ENCODE results near the gene OR8H3.
"Not testable (repeated sequence)": the region's sequence is repeated elsewhere in the genome, so short reads cannot be mapped to it uniquely, and the experiment has no call there.

Gene OR8H3, protein sequence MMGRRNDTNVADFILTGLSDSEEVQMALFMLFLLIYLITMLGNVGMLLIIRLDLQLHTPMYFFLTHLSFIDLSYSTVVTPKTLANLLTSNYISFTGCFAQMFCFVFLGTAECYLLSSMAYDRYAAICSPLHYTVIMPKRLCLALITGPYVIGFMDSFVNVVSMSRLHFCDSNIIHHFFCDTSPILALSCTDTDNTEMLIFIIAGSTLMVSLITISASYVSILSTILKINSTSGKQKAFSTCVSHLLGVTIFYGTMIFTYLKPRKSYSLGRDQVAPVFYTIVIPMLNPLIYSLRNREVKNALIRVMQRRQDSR

DNA sequence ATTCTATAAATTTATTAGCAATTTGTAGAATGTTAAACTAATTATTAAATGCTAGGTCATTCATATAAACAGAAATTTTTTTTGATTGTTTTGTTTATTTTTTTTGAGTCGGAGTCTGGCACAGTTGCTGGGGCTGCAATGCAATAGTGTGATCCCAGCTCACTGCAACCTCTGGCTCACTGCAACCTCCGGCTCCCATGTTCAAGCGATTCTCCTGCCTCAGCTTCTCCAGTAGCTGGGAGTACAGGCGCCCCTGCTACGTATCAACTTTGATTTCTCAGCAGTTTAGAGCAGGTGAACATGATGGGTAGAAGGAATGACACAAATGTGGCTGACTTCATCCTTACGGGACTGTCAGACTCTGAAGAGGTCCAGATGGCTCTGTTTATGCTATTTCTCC is at the start of gene OR8H3:
TSS of gene OR8H3 (plus strand) at position 301 of the 400 bp plus-strand sequence. CDS start at position 301, 0 bp downstream.
- DNase-seq, result no peak

DNA sequence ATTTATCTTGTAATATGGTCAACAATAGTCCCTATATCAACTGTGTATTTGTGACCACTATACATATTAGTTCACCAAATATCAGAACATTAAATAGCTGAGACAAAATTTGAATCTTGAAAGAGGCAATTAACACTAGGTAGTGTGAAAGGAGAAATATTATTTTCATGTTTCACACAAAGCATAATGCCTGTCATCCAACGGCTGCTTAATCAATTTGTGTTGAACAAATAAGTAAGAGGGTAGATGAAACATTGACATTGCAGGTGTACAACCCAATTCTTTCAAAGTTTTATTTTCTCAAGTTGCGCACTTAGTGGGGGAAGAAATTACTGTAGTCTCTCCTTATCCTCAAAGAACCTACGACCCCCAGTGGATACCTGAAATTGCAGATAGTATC is 32.5 kb upstream of the OR8H3 start:
- no peak for DNase-seq

DNA sequence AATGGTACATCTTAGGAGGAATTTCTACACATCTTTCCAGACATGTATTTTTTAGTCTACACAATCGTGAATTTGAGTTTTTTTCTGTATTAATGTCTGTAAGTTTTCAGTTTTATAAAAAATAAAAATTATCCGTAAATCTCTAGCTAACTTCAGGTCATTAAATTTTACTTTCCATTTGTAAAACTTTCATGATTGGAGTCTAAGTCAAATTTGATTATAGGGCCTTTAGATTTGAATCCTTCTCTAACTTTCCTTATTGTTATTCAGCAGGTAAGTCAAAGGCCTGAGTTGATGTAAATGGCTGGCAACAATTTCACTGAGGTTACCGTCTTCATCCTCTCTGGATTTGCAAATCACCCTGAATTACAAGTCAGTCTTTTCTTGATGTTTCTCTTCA is 29.2 kb upstream of the OR8H3 start, which contains the start of gene OR8I2:
TSS of gene OR8I2 (plus strand) at position 301 of the 400 bp plus-strand sequence. CDS start at position 301, 0 bp downstream.
- no peak for DNase-seq

DNA sequence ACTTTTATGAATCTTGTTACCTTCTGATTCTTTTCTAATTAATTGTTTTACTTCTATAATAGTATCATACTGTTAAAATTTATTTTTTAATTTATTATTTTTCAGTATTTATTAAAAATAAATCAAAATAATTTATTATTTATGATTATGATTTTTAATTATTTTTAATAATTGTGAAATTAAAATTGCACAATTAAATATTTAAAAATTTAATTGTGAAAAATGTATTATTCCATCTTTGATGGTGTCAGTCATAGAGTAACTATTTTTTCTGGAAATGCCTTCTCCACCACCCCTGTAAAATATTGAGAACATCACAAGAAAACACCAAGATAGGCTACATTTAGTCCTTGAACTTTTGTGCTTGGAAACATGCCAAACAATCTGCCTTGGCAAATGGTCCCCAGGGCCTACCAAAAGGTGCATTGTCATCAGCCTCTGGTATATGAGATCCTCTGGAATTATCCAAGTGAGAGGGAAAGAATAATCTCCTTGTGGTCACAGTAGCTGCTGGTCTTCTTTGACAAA is 18.9 kb upstream of the OR8H3 start, which contains the start of gene OR8H2:
TSS of gene OR8H2 (plus strand) at position 478 of the 528 bp plus-strand sequence. CDS start 1,356 bp downstream, outside the sequence.
- DNase-seq, result no peak

DNA sequence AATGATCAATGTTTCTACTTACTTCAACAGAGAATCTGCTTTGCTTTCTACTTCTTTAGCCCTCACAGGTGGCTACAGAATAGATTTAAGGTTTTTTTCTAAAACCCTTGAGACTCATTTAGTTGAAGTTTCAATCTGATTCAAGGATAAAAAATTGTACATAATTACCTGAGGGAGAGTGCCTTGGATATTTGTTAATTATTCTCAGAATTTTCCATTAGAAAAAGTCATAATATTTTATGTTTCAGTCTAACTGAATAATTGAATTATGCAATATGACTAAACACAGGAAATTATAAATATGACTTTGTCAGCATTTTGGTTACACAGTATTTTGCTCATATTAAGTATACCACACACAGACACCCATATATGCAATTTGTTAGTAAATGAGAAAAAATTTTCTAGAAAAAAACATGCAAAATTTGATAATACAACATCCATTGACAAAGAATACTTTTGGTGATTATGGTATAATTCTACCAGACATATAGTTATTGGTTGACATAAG is 18.0 kb downstream of the OR8H3 start, which contains the start of gene OR8J3:
TSS of gene OR8J3 (minus strand) at position 51 of the 511 bp plus-strand sequence. CDS start 2,483 bp downstream, outside the sequence.
- DNase-seq, result no peak

DNA sequence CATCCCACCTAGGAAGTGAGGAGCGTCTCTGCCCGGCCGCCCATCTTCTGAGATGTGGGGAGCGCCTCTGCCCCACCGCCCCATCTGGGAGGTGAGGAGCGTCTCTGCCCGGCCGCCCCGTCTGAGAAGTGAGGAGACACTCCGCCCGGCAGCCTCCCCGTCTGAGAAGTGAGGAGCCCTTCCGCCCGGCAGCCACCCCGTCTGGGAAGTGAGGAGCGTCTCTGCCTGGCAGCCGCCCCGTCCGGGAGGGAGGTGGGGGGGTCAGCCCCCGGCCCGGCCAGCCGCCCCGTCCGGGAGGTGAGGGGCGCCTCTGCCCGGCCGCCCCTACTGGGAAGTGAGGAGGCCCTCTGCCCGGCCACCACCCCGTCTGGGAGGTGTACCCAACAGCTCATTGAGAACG is 21.5 kb downstream of the OR8H3 start:
- DNase-seq, result not testable (repeated sequence)

DNA sequence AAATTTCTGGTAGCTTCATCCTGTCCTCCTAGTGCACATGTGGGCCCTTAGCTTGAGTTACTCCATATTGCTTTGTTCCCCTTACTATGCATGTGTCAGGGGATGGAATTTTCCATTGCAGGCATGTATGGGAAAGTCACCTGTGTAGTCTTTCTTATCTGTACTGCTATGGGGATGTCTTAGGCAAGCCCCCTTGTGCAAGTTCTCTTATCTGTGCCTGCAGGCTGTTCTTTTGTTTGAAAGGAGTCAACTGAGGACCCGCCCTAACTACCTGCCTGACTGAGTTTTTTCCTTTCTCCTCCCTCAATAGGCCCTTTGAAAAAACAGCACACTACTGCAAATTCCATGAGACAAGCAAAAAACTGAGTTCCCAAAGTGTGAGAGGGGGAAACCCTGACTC is 29.2 kb downstream of the OR8H3 start:
- no peak for DNase-seq

DNA sequence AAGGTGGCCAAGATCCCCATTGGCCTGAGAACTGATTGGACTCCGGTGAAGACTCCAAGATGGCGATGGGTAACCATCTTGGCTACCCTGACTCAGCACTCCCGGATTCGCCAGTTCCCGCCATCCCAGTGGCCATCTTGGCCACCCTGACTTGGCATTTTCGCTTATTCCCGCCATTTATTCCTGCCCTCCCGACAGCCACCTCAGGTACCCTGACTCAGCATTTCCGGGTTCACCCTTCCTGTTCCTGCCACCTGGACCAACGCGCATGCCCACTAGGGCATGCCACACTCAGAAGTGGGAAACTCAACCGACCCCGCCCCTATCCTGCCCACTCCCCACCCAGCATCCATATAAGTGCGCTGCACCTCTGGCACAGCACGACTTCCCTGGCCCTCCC is 30.2 kb downstream of the OR8H3 start:
- DNase-seq, result no peak

DNA sequence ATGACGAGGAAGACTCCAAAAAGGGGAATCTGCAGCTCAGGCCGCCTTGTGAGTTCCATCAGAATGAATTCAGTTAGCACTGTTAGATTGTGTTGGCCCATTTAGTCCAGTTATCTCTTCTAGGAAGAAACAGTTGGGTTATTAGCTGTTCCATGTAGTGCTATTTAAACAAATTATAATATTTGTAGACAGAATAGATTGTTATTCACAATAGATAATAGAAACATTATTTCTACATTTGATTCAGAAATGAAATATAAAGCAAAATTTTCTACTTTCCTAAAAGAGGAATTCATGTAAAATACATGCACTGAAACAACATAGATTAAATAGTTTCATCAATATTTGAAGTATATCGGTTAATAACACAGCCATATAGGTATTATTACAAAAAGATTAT is 38.0 kb downstream of the OR8H3 start, which contains the start of gene OR8K5:
TSS of gene OR8K5 (minus strand) at position 101 of the 400 bp plus-strand sequence. CDS start at position 101, 0 bp downstream.
- no peak for DNase-seq

DNA sequence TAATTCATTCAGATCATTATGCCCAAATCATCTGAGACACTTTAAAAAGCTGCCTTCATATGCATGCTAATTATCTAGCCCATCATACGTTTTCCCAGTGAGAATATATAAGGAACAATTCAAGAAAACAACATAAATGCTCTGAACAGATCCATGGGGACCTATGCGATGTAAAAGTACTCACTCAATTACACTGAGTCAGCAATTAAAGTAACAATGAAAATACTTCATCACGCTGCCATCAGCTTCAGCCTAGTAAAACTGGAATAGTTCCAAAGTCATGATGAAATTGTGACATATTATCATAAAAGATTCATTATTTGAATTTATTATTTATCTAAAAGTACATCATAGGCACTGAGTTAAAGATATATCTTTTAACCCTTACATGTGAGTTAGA is 41.6 kb downstream of the OR8H3 start:
- DNase-seq, result no peak

DNA sequence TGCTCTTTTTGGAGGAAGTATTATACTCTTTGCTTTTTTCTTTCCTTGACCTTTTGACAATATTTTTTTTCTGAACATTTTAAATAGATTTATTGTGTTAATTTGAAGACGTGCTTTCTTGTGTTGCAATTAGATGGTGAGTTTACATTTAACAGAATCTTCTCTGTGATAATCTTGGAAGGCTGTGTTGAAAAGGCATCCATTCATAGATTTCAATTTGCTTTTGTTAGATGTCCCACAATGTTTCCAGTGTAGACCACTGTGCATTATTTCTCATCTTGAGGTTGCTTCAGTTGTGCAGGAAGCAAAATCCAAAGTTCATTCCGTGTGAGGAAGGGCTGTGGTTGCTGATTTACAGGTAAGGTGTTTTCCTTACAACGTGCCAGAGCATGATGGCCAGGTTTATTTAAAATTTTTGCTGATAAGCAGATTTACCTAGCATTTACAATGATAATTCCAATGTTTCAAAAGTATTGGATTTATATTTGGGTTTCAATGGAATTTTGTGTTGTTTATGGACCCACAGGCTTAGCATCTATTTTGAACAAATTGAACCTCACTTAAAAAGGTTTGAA is 50.2 kb downstream of the OR8H3 start:
- DNase-seq, result no peak

All from hematopoietic multipotent progenitor cell treated with erythropoietin and hydrocortisone succinate and interleukin-3 and kit ligand, for 6 days (in vitro differentiated cells).